ENCODE measurements around the gene CIDEC. TPM values are rescaled to one million over a fixed set of nuclear protein-coding genes. Genes with fewer than 3 reads are reported as not detected.

Gene CIDEC, protein sequence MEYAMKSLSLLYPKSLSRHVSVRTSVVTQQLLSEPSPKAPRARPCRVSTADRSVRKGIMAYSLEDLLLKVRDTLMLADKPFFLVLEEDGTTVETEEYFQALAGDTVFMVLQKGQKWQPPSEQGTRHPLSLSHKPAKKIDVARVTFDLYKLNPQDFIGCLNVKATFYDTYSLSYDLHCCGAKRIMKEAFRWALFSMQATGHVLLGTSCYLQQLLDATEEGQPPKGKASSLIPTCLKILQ
- not detected in 2 replicates for total RNA-seq

GRCh38 chr3:9879830-9880549, at the start of gene CIDEC:
Gene CIDEC, minus strand, starts transcription at chr3:9880253. Its CDS starts 1,767 bp downstream, at chr3:9878486.

GRCh38 chr3:9916734-9917680, 37.0 kb upstream of the CIDEC start, which contains the start of gene IL17RC:
Gene IL17RC, plus strand, starts transcription at chr3:9917098. Its CDS starts 218 bp downstream, at chr3:9917316.

GRCh38 chr3:9902372-9903237, 22.6 kb upstream of the CIDEC start, which contains the start of gene IL17RE:
Gene IL17RE, plus strand, starts transcription at chr3:9902848. Its CDS starts 85 bp downstream, at chr3:9902933.

GRCh38 chr3:9890249-9891071, 10.4 kb upstream of the CIDEC start, which contains the start of gene JAGN1:
Gene JAGN1, plus strand, starts transcription at chr3:9890610. Its CDS starts 113 bp downstream, at chr3:9890723.

DNA sequence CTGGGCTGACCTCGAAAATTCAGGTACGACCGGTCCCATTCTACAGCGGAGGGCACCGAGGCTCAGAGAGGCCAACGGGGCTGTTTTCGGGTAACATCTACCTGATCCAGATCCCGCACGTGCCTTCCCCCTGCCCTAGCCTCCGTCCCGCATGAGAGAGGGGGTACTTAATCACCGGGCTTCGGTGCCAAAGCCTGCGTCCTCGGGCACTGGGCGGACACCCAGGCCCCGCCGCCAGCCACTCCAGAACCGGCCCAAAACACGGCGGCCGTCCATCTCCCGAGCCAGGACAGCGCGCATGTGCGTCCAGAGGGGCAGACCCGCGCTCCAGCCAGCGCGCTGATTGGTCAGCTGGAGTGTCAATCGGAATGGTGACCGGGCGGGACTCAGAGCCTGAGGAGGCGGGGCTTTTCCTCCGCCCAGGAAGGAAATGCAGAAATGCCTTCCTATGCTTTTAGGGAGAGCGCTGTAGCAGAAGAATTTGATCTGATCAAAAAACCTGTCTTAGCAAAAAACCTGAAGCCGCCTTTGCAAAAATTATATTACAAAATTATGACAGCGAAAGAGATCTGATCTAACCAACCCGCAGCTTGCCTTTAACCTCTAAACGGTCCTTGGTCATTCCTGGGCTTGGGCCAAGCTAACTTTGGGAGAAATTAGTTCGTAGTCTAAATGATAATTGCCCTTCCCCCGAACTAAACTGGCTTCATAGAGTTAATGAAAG, 36.2 kb downstream of the CIDEC start, which contains the start of gene RPUSD3:
RPUSD3 (minus strand) TSS at position 294 of the 724 bp plus-strand sequence; CDS start at position 276, 18 bp downstream.

Other genes with a start within 250 kb of the CIDEC start
- 19.6 and 21.4 TPM in 2 replicates for gene MTMR14, start 230.7 kb downstream of the CIDEC start, total RNA-seq
- gene CPNE9, start 176.4 kb downstream of the CIDEC start, total RNA-seq: not detected in 2 replicates
- 8.1 and 13.1 TPM in 2 replicates for gene BRPF1, start 148.5 kb downstream of the CIDEC start, total RNA-seq
- gene OGG1, start 130.3 kb downstream of the CIDEC start, total RNA-seq: 16.2 and 17.4 TPM in 2 replicates
- gene CAMK1, start 110.3 kb downstream of the CIDEC start, total RNA-seq: 9.5 and 11.7 TPM in 2 replicates
- gene TADA3, start 87.8 kb downstream of the CIDEC start, total RNA-seq: 55.0 and 65.0 TPM in 2 replicates
- 164 and 206 TPM in 2 replicates for gene ARPC4, start 87.2 kb downstream of the CIDEC start, total RNA-seq
- gene TTLL3, start 70.0 kb downstream of the CIDEC start, total RNA-seq: 4.4 and 6.6 TPM in 2 replicates
- gene RPUSD3, start 36.2 kb downstream of the CIDEC start, total RNA-seq: 56.1 and 64.1 TPM in 2 replicates
- gene JAGN1, start 10.4 kb upstream of the CIDEC start, total RNA-seq: 33.5 and 51.9 TPM in 2 replicates
- gene IL17RE, start 22.6 kb upstream of the CIDEC start, total RNA-seq: 16.6 and 19.3 TPM in 2 replicates
- 42.2 and 42.7 TPM in 2 replicates for gene IL17RC, start 36.8 kb upstream of the CIDEC start, total RNA-seq
- gene CRELD1, start 53.6 kb upstream of the CIDEC start, total RNA-seq: 17.4 and 25.5 TPM in 2 replicates
- 2.0 TPM in 2 replicates for gene PRRT3, start 72.2 kb upstream of the CIDEC start, total RNA-seq
- gene EMC3, start 106.6 kb upstream of the CIDEC start, total RNA-seq: 35.2 and 37.8 TPM in 2 replicates
- gene FANCD2, start 146.2 kb upstream of the CIDEC start, total RNA-seq: 20.7 and 32.1 TPM in 2 replicates
- 2.3 TPM in 1 of 2 replicates, not detected in the other for gene FANCD2OS, start 228.0 kb upstream of the CIDEC start, total RNA-seq
- 101 and 142 TPM in 2 replicates for gene BRK1, start 235.4 kb upstream of the CIDEC start, total RNA-seq

All from airway epithelial cell (primary cell).